Mesenchymal stem cell (in vitro differentiated cells and primary cell): ENCODE results near the gene CRACR2A.

Experiments
- DNase-seq: peaks from one replicate; pipeline ENCODE4 v3.0.0-alpha.2; 2013
- H2AFZ ChIP-seq: one replicate; pipeline ENCODE4 v1.6.1; 2013; ENCODE audit warnings: low read depth, mild to moderate bottlenecking, control low read depth, inconsistent platforms, low read length, moderate library complexity
- H2AK5ac ChIP-seq: 2 replicates; pipeline ENCODE4 v1.6.1; 2013; ENCODE audit warnings: low read length, moderate library complexity, mild to moderate bottlenecking, inconsistent platforms; ENCODE audit not compliant: severe bottlenecking
- H2BK120ac ChIP-seq: one replicate; pipeline ENCODE4 v1.6.1; 2013; ENCODE audit warnings: low read depth, mild to moderate bottlenecking, inconsistent platforms, low read length, moderate library complexity
- H2BK12ac ChIP-seq, 2 experiments: one replicate each; pipeline ENCODE4 v1.6.1; 2013; ENCODE audit warnings: inconsistent platforms in 2 of 2, low read length in 2 of 2, mild to moderate bottlenecking in 2 of 2, moderate library complexity in 2 of 2, control low read depth in 1 of 2
- H2BK15ac ChIP-seq: one replicate; pipeline ENCODE4 v1.6.1; 2013; ENCODE audit warnings: mild to moderate bottlenecking, low read depth, inconsistent platforms; ENCODE audit not compliant: poor library complexity, severe bottlenecking
- H2BK5ac ChIP-seq: 2 replicates; pipeline ENCODE4 v1.6.1; 2013; ENCODE audit warnings: low read depth, mild to moderate bottlenecking, low read length, control low read depth, inconsistent platforms; ENCODE audit not compliant: poor library complexity, severe bottlenecking
- H3K14ac ChIP-seq, 2 experiments: one replicate each; pipeline ENCODE4 v1.6.1; 2013; ENCODE audit warnings: inconsistent platforms in 2 of 2, low read length in 2 of 2, control low read depth in 1 of 2, mild to moderate bottlenecking in 1 of 2, moderate library complexity in 1 of 2
- H3K18ac ChIP-seq, 2 experiments: one replicate each; pipeline ENCODE4 v1.6.1; 2013; ENCODE audit warnings: inconsistent platforms in 2 of 2, low read length in 2 of 2, control low read depth in 1 of 2, low read depth in 1 of 2, mild to moderate bottlenecking in 1 of 2
- H3K23ac ChIP-seq, 2 experiments: one replicate each; pipeline ENCODE4 v1.6.1; 2013; ENCODE audit warnings: inconsistent platforms in 2 of 2, low read length in 2 of 2, mild to moderate bottlenecking in 2 of 2, moderate library complexity in 2 of 2, control low read depth in 1 of 2
- H3K27ac ChIP-seq: 2 replicates; pipeline ENCODE4 v1.5.1; 2013; ENCODE audit warnings: mild to moderate bottlenecking, moderate library complexity, low read length, control low read depth, inconsistent platforms; ENCODE audit not compliant: poor library complexity, severe bottlenecking
- H3K27me3 ChIP-seq, 2 experiments: 2 replicates each; pipeline versions ENCODE4 v1.6.1 to v1.7.0; 2013; ENCODE audit warnings: low read length in 2 of 2, mild to moderate bottlenecking in 2 of 2, moderate library complexity in 2 of 2, control low read depth in 1 of 2, inconsistent platforms in 1 of 2; ENCODE audit not compliant: control insufficient read depth in 1 of 2, insufficient read depth in 1 of 2
- H3K36me3 ChIP-seq, 2 experiments: 2 replicates each; pipeline versions ENCODE4 v1.6.1 to v1.7.0; 2013; ENCODE audit warnings: low read length in 2 of 2, control low read depth in 1 of 2, inconsistent platforms in 1 of 2, low read depth in 1 of 2, mild to moderate bottlenecking in 1 of 2; ENCODE audit not compliant: insufficient read depth in 2 of 2, control insufficient read depth in 1 of 2
- H3K4ac ChIP-seq, 2 experiments: one replicate each; pipeline ENCODE4 v1.6.1; 2013; ENCODE audit warnings: inconsistent platforms in 2 of 2, low read length in 2 of 2, mild to moderate bottlenecking in 2 of 2, moderate library complexity in 2 of 2, control low read depth in 1 of 2, low read depth in 1 of 2
- H3K4me1 ChIP-seq: 2 replicates; pipeline ENCODE4 v1.6.1; 2013; ENCODE audit warnings: low read depth, low read length, control low read depth; ENCODE audit not compliant: control insufficient read depth, insufficient read depth
- H3K4me2 ChIP-seq: 2 replicates; pipeline ENCODE4 v1.6.1; 2013; ENCODE audit warnings: low read length, mild to moderate bottlenecking, inconsistent platforms; ENCODE audit not compliant: poor library complexity, severe bottlenecking
- H3K4me3 ChIP-seq, 2 experiments: 2 replicates each; pipeline versions ENCODE4 v1.5.1 to v1.7.0; 2013; ENCODE audit warnings: low read length in 2 of 2, mild to moderate bottlenecking in 2 of 2, control low read depth in 1 of 2, low read depth in 1 of 2; ENCODE audit not compliant: insufficient read depth in 1 of 2
- H3K79me1 ChIP-seq: replicated peaks from 2 replicates; pipeline ENCODE4 v1.6.1; 2013; ENCODE audit warnings: mild to moderate bottlenecking, control low read depth, low read length, inconsistent platforms; ENCODE audit not compliant: poor library complexity, severe bottlenecking
- H3K9ac ChIP-seq: 2 replicates; pipeline ENCODE4 v1.7.0; 2013; ENCODE audit warnings: mild to moderate bottlenecking, low read length, moderate library complexity
- H3K9me3 ChIP-seq: 2 replicates; pipeline ENCODE4 v1.7.0; 2013; ENCODE audit warnings: mild to moderate bottlenecking, low read length; ENCODE audit not compliant: control insufficient read depth
- H4K8ac ChIP-seq: one replicate; pipeline ENCODE4 v1.6.1; 2013; ENCODE audit warnings: inconsistent platforms, mild to moderate bottlenecking, low read length, moderate library complexity
- H4K91ac ChIP-seq: one replicate; pipeline ENCODE4 v1.6.1; 2013; ENCODE audit warnings: mild to moderate bottlenecking, low read length, inconsistent platforms
- WGBS: methylation state at CpG from one replicate; pipeline ENCODE4 v1.1.7; 2013; ENCODE audit warnings: mixed read lengths; 5-methylcytosine and 5-hydroxymethylcytosine counted together

Gene CRACR2A

DNA sequence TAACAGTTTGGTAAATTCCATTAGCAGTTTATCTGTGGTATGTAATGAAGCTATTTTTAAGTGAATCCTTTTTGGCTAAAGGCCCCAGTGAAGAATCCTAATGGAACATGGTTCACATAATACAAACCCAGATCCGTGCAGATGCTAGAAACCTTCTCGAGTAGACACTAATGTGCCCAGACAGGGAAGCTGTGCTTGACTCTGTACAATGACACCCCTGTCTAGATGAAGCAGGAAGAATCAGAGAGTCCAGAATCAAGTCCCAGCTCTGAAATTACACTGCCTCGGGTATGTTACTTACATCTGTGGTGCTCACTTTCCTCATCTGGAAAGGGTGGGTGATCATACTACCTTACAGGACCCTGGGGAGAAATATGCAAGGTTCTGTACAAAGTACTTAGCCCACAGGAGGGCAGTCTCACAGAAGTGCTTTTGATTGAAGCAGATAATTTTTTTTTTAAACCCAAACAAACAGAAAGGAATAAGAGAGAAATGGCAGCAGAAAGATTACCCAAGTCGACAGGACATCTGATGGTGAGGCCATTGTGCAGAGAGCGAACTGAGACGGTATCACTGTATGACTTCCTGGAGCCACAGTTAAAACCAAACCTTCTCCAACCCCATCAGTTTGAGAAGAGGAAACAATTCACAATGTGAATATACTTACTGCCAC is 8.5 kb downstream of the CRACR2A start:
- H3K23ac ChIP-seq, result no peak overlapping the region
- H3K4me2 ChIP-seq, result no peak overlapping the region
- peaks cover 7% of the 10 kb centered on the region for H3K79me1 ChIP-seq
- H3K4me1 ChIP-seq, result no peaks in the 10 kb centered on the region
- no peak overlapping the region for H2BK5ac ChIP-seq
- H2BK15ac ChIP-seq, result no peak overlapping the region
- peaks cover 3 to 5% of the 10 kb centered on the region in 2 experiments for H3K36me3 ChIP-seq
- no peak overlapping the region for H3K4ac ChIP-seq
- H2BK12ac ChIP-seq, result no peak overlapping the region
- H3K4me3 ChIP-seq, result no peak overlapping the region
- no peaks in the 10 kb centered on the region for H3K9me3 ChIP-seq
- H2AK5ac ChIP-seq, result no peak overlapping the region
- no peak overlapping the region for H4K91ac ChIP-seq
- WGBS, result 95% methylated on average over 6 of the region's 6 CpGs
- DNase-seq, result no peak
- H3K27me3 ChIP-seq, result no peaks in the 10 kb centered on the region
- no peak overlapping the region for H2AFZ ChIP-seq
- no peak overlapping the region for H3K14ac ChIP-seq
- no peak overlapping the region for H3K27ac ChIP-seq
- peak overlapping the region; percentile 31 for H3K9ac ChIP-seq
- no peak overlapping the region for H2BK120ac ChIP-seq
- H3K18ac ChIP-seq, result no peak overlapping the region
- H4K8ac ChIP-seq, result no peak overlapping the region

DNA sequence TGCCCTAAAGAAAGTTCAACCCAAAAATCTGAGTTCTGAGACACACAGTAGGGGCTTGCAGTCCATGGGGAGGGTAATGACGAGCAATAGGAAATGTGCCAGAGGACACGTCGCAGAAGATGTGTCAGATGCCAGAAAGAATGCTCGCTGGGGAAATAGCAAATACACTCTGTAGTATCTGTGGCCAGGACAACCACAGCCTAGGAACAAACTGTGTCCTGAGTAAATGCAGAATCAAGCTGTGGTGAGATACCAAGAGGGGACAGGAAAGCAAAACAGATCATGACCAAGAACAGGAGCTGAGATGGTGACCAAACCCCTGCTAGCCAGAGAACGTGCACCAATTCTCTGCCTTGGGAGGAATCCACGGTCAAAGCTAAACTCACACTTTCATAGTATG is 9.1 kb downstream of the CRACR2A start:
- Histone ChIP-seq H2BK120ac (no peak overlapping the region), H3K23ac (no peak overlapping the region), H3K4me1 (no peaks in the 10 kb centered on the region), H3K9ac (peak overlapping the region; percentile 31), H3K36me3 (peaks cover 3 to 5% of the 10 kb centered on the region in 2 experiments), H3K18ac (no peak overlapping the region), H3K9me3 (no peaks in the 10 kb centered on the region), H3K79me1 (peaks cover 7% of the 10 kb centered on the region), H3K27me3 (no peaks in the 10 kb centered on the region), H3K4me3 (no peak overlapping the region), H2AK5ac (no peak overlapping the region), H3K14ac (no peak overlapping the region), H2BK5ac (no peak overlapping the region), H2AFZ (no peak overlapping the region), H3K4ac (no peak overlapping the region), H4K91ac (no peak overlapping the region), H3K27ac (no peak overlapping the region), H2BK12ac (no peak overlapping the region), H4K8ac (no peak overlapping the region), H3K4me2 (no peak overlapping the region), H2BK15ac (no peak overlapping the region)
- DNase-seq, result no peak
- 84% methylated on average over 4 of the region's 6 CpGs for WGBS

DNA sequence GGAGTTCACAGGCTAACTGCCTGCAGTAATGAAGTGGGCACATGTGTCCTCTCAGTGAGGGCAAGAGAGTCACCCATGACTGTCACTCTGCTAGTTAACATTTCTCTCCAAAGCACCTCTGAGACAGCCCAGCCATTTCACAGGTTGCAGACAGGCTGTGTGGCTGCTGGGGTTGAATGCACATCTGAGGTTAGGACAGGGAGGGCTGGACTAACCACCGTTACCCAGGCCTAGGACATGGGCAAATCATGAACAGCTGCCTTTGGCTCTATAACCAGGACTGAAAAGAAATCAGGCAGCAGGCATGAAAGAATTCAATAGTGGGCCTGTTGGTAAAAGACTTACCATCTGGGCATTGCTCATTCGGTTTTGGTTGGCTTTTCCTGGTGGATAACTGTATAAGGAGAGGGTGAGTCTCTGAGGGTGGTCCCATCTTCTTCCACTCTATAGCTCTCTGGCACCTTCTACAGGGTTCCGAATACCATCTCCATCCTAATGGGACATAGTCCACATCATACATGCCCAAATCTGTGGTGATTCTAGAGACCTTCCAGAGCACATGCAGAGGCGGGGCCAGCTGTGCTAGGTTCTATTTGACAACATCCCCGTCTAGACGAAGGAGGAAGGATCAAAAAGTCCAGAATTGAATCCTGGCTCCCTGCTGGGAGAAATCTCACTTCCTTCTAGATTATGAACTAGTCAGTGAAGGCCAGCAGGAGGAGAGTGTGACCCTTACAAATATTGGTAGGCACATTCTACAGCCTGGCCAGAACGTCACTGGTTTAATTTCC is 10.8 kb downstream of the CRACR2A start:
- WGBS, result 93% methylated on average over 7 of the region's 7 CpGs

DNA sequence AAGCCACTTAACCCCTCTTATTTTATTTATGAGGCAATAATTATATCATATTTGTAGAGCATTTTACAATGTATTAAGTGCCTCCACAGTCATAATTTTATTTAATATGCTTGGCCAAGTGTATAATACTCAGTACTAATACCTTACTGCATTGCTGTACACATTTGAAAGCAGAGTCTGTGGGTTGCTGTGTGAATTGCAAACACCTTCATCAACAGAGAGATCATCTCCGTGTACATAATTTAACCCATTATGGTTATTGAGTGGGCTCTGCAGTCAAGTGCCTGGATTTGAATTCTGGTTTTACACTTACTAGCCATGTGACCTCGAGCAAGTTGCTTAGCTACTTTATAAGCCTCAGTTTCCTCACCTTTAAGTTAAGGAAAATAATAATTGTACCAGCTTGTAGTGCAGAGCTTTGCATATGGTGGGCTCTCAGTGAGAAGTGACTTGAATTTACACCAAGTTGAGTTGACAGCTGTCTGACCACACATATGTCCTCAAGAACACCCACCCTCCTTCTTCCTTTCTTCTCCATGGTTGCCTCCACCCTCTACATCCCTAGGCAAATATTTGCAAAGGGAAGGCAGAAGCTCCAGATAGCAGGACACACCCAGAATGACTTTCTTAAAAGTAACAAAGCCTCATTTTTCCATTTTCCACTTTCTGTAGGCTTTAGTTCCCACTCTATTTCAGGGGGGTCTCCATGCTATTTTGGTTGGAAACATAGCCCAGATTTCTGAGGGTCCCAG is 12.3 kb downstream of the CRACR2A start:
- Histone ChIP-seq H2BK12ac (no peak overlapping the region), H2BK120ac (no peak overlapping the region), H3K4me3 (no peak overlapping the region)

More for the DNA sequence above, 10.8 kb downstream of the CRACR2A start:
- no peak overlapping the region for H3K9ac ChIP-seq
- H3K4me2 ChIP-seq, result no peak overlapping the region
- no peak overlapping the region for H2AK5ac ChIP-seq
- H3K14ac ChIP-seq, result no peak overlapping the region
- H4K91ac ChIP-seq, result no peak overlapping the region
- H3K27ac ChIP-seq, result no peak overlapping the region
- no peaks in the 10 kb centered on the region for H3K4me1 ChIP-seq
- H4K8ac ChIP-seq, result no peak overlapping the region
- H3K79me1 ChIP-seq, result peaks cover 4% of the 10 kb centered on the region
- H2BK5ac ChIP-seq, result no peak overlapping the region
- no peak overlapping the region for H2BK12ac ChIP-seq
- no peak overlapping the region for H3K4ac ChIP-seq
- H3K4me3 ChIP-seq, result no peak overlapping the region
- H3K18ac ChIP-seq, result no peak overlapping the region
- H2BK15ac ChIP-seq, result no peak overlapping the region
- no peak for DNase-seq
- no peak overlapping the region for H2AFZ ChIP-seq
- H3K23ac ChIP-seq, result no peak overlapping the region
- H2BK120ac ChIP-seq, result no peak overlapping the region
- peaks cover 3 to 5% of the 10 kb centered on the region in 2 experiments for H3K36me3 ChIP-seq
- H3K27me3 ChIP-seq, result no peaks in the 10 kb centered on the region
- no peaks in the 10 kb centered on the region for H3K9me3 ChIP-seq

More for the DNA sequence above, 12.3 kb downstream of the CRACR2A start:
- 70% methylated on average over 2 of the region's 2 CpGs for WGBS
- H3K27me3 ChIP-seq, result no peaks in the 10 kb centered on the region
- no peaks in the 10 kb centered on the region for H3K9me3 ChIP-seq
- H4K91ac ChIP-seq, result no peak overlapping the region
- H3K36me3 ChIP-seq, result peaks cover 3% of the 10 kb centered on the region in 2 experiments
- H4K8ac ChIP-seq, result no peak overlapping the region
- no peak for DNase-seq
- no peaks in the 10 kb centered on the region for H3K79me1 ChIP-seq
- H3K23ac ChIP-seq, result no peak overlapping the region
- H3K9ac ChIP-seq, result no peak overlapping the region
- no peak overlapping the region for H2BK15ac ChIP-seq
- H3K14ac ChIP-seq, result no peak overlapping the region
- no peak overlapping the region for H3K4me2 ChIP-seq
- no peak overlapping the region for H2BK5ac ChIP-seq
- no peak overlapping the region for H3K4ac ChIP-seq
- no peaks in the 10 kb centered on the region for H3K4me1 ChIP-seq
- H2AK5ac ChIP-seq, result no peak overlapping the region
- no peak overlapping the region for H2AFZ ChIP-seq
- H3K27ac ChIP-seq, result no peak overlapping the region
- no peak overlapping the region for H3K18ac ChIP-seq
